Activated T-cell treated with anti-CD3 and anti-CD28 coated beads, Interleukin-2, amount 50 U/mL, for 4 hours (primary cell): ENCODE measurements around the gene REV3L. TPM values are rescaled to one million over a fixed set of nuclear protein-coding genes. Genes with fewer than 3 reads are reported as not detected.

ENCODE experiments used
- ATAC-seq, 2 donors: fragments of 200-7000 bp; cut with Tn5 transposase; one replicate each; pipeline ENCODE4 v1.10.0; 2021
- DNase-seq: peaks from one replicate; pipeline ENCODE4 v3.0.0-alpha.2; 2020
- H3K27me3 Mint-ChIP-seq: one replicate; pipeline ENCODE4 v1.8.0; 2021; ENCODE audit warnings: low read depth, mixed read lengths
- H3K36me3 Mint-ChIP-seq: one replicate; pipeline ENCODE4 v1.8.0; 2022; ENCODE audit warnings: mixed read lengths; ENCODE audit not compliant: insufficient read depth
- H3K4me1 Mint-ChIP-seq: one replicate; pipeline ENCODE4 v1.8.0; 2021; ENCODE audit warnings: low read depth, mixed read lengths
- H3K4me3 Mint-ChIP-seq: one replicate; pipeline ENCODE4 v1.8.0; 2021; ENCODE audit warnings: mild to moderate bottlenecking, moderate library complexity, mixed read lengths
- H3K9me3 Mint-ChIP-seq: one replicate; pipeline ENCODE4 v1.8.0; 2021; ENCODE audit warnings: mixed read lengths
- total RNA-seq, 3 donors: library from RNA; stranded (reverse); gene quantifications; one replicate each; pipeline ENCODE4 v1.2.1, GENCODE V29; 2021

Gene REV3L
- total RNA-seq, 3 donors from 2014 or later, result 12.7 to 18.8 (median 14.5) TPM

GRCh38 chr6:111468329-111469012 lies 14.5 kb downstream of the REV3L start:
- ATAC-seq (peak in 1 of 2 donors; percentile 35), DNase-seq (no peak)
- peaks cover 2% of the 10 kb centered on the region for H3K36me3 Mint-ChIP-seq
- H3K4me1 Mint-ChIP-seq, result peaks cover 30% of the 10 kb centered on the region
- H3K4me3 Mint-ChIP-seq, result no peak overlapping the region
- no peaks in the 10 kb centered on the region for H3K27me3 Mint-ChIP-seq
- no peaks in the 10 kb centered on the region for H3K9me3 Mint-ChIP-seq

- no peak overlapping the region for H3K4me3 Mint-ChIP-seq
- peaks cover 7% of the 10 kb centered on the region for H3K9me3 Mint-ChIP-seq
- peaks cover 19% of the 10 kb centered on the region for H3K36me3 Mint-ChIP-seq
- DNase-seq (no peak), ATAC-seq (no peak)
- no peaks in the 10 kb centered on the region for H3K27me3 Mint-ChIP-seq
- H3K4me1 Mint-ChIP-seq, result peaks cover 26% of the 10 kb centered on the region
Measured at GRCh38 chr6:111464184-111464583, 18.8 kb downstream of the REV3L start.

GRCh38 chr6:111462770-111463391 lies 20.1 kb downstream of the REV3L start:
- no peak overlapping the region for H3K4me3 Mint-ChIP-seq
- H3K27me3 Mint-ChIP-seq, result no peaks in the 10 kb centered on the region
- H3K4me1 Mint-ChIP-seq, result peaks cover 24% of the 10 kb centered on the region
- H3K9me3 Mint-ChIP-seq, result peaks cover 16% of the 10 kb centered on the region
- DNase-seq (no peak), ATAC-seq (no peak)
- peaks cover 28% of the 10 kb centered on the region for H3K36me3 Mint-ChIP-seq

- Mint-ChIP-seq H3K4me1 (peaks cover 24% of the 10 kb centered on the region), H3K9me3 (peaks cover 22% of the 10 kb centered on the region), H3K36me3 (peaks cover 33% of the 10 kb centered on the region), H3K4me3 (peak overlapping the region; percentile 58), H3K27me3 (no peaks in the 10 kb centered on the region)
- no peak for DNase-seq
- peak; percentile 38 to 58 for ATAC-seq
Measured at GRCh38 chr6:111461860-111462259, 21.2 kb downstream of the REV3L start.

GRCh38 chr6:111458670-111459232 lies 24.3 kb downstream of the REV3L start:
- H3K4me3 Mint-ChIP-seq, result no peak overlapping the region
- DNase-seq, result no peak
- peaks cover 44% of the 10 kb centered on the region for H3K36me3 Mint-ChIP-seq
- ATAC-seq, result no peak
- peaks cover 22% of the 10 kb centered on the region for H3K9me3 Mint-ChIP-seq
- no peaks in the 10 kb centered on the region for H3K27me3 Mint-ChIP-seq
- peaks cover 26% of the 10 kb centered on the region for H3K4me1 Mint-ChIP-seq

GRCh38 chr6:111456208-111456607 lies 26.8 kb downstream of the REV3L start:
- no peak for ATAC-seq
- H3K4me3 Mint-ChIP-seq, result no peak overlapping the region
- peaks cover 22% of the 10 kb centered on the region for H3K9me3 Mint-ChIP-seq
- no peak for DNase-seq
- no peaks in the 10 kb centered on the region for H3K27me3 Mint-ChIP-seq
- peaks cover 9% of the 10 kb centered on the region for H3K4me1 Mint-ChIP-seq
- H3K36me3 Mint-ChIP-seq, result peaks cover 40% of the 10 kb centered on the region

- ATAC-seq (no peak), DNase-seq (no peak)
- Mint-ChIP-seq H3K4me3 (no peak overlapping the region), H3K27me3 (no peaks in the 10 kb centered on the region), H3K36me3 (peaks cover 16% of the 10 kb centered on the region), H3K9me3 (no peaks in the 10 kb centered on the region), H3K4me1 (peaks cover 17% of the 10 kb centered on the region)
Measured at GRCh38 chr6:111450636-111451035, 32.4 kb downstream of the REV3L start.

GRCh38 chr6:111450087-111450486 lies 32.9 kb downstream of the REV3L start:
- peaks cover 16% of the 10 kb centered on the region for H3K4me1 Mint-ChIP-seq
- DNase-seq, result no peak
- no peak overlapping the region for H3K4me3 Mint-ChIP-seq
- no peaks in the 10 kb centered on the region for H3K27me3 Mint-ChIP-seq
- no peaks in the 10 kb centered on the region for H3K9me3 Mint-ChIP-seq
- no peak for ATAC-seq
- H3K36me3 Mint-ChIP-seq, result peaks cover 12% of the 10 kb centered on the region

GRCh38 chr6:111449129-111449528 lies 33.9 kb downstream of the REV3L start:
- peaks cover 20% of the 10 kb centered on the region for H3K4me1 Mint-ChIP-seq

GRCh38 chr6:111447051-111447450 lies 36.0 kb downstream of the REV3L start:
- H3K4me3 Mint-ChIP-seq, result no peak overlapping the region
- H3K4me1 Mint-ChIP-seq, result peaks cover 28% of the 10 kb centered on the region
- DNase-seq (no peak), ATAC-seq (no peak)
- peaks cover 11% of the 10 kb centered on the region for H3K36me3 Mint-ChIP-seq
- H3K9me3 Mint-ChIP-seq, result no peaks in the 10 kb centered on the region
- H3K27me3 Mint-ChIP-seq, result no peaks in the 10 kb centered on the region

More at GRCh38 chr6:111449129-111449528, 33.9 kb downstream of the REV3L start:
- ATAC-seq (no peak), DNase-seq (no peak)
- H3K9me3 Mint-ChIP-seq, result no peaks in the 10 kb centered on the region
- H3K36me3 Mint-ChIP-seq, result peaks cover 11% of the 10 kb centered on the region
- H3K27me3 Mint-ChIP-seq, result no peaks in the 10 kb centered on the region
- H3K4me3 Mint-ChIP-seq, result no peak overlapping the region

GRCh38 chr6:111445861-111446267 lies 37.2 kb downstream of the REV3L start:
- H3K36me3 Mint-ChIP-seq, result peaks cover 14% of the 10 kb centered on the region
- H3K9me3 Mint-ChIP-seq, result no peaks in the 10 kb centered on the region
- peaks cover 34% of the 10 kb centered on the region for H3K4me1 Mint-ChIP-seq
- H3K27me3 Mint-ChIP-seq, result no peaks in the 10 kb centered on the region
- ATAC-seq (no peak), DNase-seq (no peak)
- H3K4me3 Mint-ChIP-seq, result no peak overlapping the region

- no peak overlapping the region for H3K4me3 Mint-ChIP-seq
- no peaks in the 10 kb centered on the region for H3K9me3 Mint-ChIP-seq
- ATAC-seq, result no peak
- DNase-seq, result no peak
- H3K36me3 Mint-ChIP-seq, result peaks cover 10% of the 10 kb centered on the region
- H3K27me3 Mint-ChIP-seq, result no peaks in the 10 kb centered on the region
- peaks cover 28% of the 10 kb centered on the region for H3K4me1 Mint-ChIP-seq
Measured at GRCh38 chr6:111444794-111445193, 38.2 kb downstream of the REV3L start.

GRCh38 chr6:111441678-111442243 lies 41.3 kb downstream of the REV3L start:
- ATAC-seq, result no peak
- H3K4me1 Mint-ChIP-seq, result peaks cover 25% of the 10 kb centered on the region
- H3K27me3 Mint-ChIP-seq, result no peaks in the 10 kb centered on the region
- no peak for DNase-seq
- no peak overlapping the region for H3K4me3 Mint-ChIP-seq
- no peaks in the 10 kb centered on the region for H3K9me3 Mint-ChIP-seq
- peaks cover 8% of the 10 kb centered on the region for H3K36me3 Mint-ChIP-seq

GRCh38 chr6:111439171-111439570 lies 43.8 kb downstream of the REV3L start:
- H3K9me3 Mint-ChIP-seq, result peaks cover 11% of the 10 kb centered on the region
- H3K36me3 Mint-ChIP-seq, result peaks cover 15% of the 10 kb centered on the region
- ATAC-seq (no peak), DNase-seq (no peak)
- H3K27me3 Mint-ChIP-seq, result no peaks in the 10 kb centered on the region
- H3K4me3 Mint-ChIP-seq, result no peak overlapping the region
- peaks cover 36% of the 10 kb centered on the region for H3K4me1 Mint-ChIP-seq
